Measurements from ENCODE around the gene BEST4. TPM values are rescaled to one million over a fixed set of nuclear protein-coding genes. Genes with fewer than 3 reads are reported as not detected.

Gene BEST4
- total and polyA plus RNA-seq, 2 of the 13 experiments (the other 11 are each of a cell fraction or from before 2014, with no cell fraction given), result 0.77 to 1.4 TPM

DNA sequence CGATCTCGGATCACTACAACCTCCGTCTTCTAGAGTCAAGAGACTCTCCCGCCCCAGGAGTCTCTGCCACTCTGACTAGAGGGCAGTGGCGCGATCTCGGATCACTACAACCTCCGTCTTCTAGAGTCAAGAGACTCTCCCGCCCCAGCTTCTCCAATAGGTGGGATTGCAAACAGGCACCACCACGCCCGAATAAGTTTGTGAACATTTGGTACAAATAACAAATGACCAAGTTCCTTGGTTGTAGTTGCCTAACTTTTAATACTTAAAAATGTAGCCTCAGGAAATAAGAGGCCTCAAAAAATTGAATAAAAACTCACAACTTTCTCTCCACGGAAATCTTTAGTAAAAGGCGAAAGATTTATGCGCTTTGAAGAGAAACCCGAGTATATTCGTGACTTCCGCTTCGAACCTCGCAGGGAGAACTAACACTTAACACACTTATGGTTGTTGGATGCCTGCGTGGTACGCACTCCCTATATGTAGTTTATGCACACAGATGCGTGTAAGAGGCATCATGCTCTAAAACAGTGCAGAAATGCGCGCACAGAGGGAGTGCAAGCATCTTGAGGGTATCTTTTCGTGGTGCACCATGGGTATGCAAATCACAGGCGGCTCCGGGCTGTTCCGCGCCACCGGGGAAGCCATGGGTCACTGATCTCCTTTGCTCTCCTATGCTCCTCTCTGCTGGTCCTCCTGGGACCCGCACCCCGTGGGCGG, 31.8 kb upstream of the BEST4 start (continued):
- TF ChIP-seq ARNTL (CRISPR knock-in tag; IDR thresholded peaks at IDR 0.05) (peak; percentile 76), SMAD1 (CRISPR knock-in tag; IDR thresholded peaks at IDR 0.05; ENCODE audit: borderline replicate concordance, low read depth) (no peak), DZIP1 (CRISPR knock-in tag; IDR thresholded peaks at IDR 0.05) (0 out of 2 replicates have a peak, but pooled peaks have one; percentile 18), PITX1 (CRISPR knock-in tag; IDR thresholded peaks at IDR 0.05) (peak; percentile 75), SSRP1 (CRISPR knock-in tag; IDR thresholded peaks at IDR 0.05) (peak; percentile 97), ZNF367 (CRISPR knock-in tag; IDR thresholded peaks at IDR 0.05; ENCODE audit: borderline replicate concordance) (no peak), NKX3-1 (CRISPR knock-in tag; IDR thresholded peaks at IDR 0.05) (peak; percentile 18; the same call in 1 of the 2 replicates), POLR2G (IDR thresholded peaks at IDR 0.05; ENCODE audit: low read depth, low read length) (peak; percentile 100), NAIF1 (CRISPR knock-in tag; IDR thresholded peaks at IDR 0.05; ENCODE audit: borderline replicate concordance) (peak; percentile 76), CCAR2 (optimal IDR thresholded peaks at IDR 0.05; ENCODE audit: low read depth, low read length) (no peak), DMTF1 (CRISPR knock-in tag; IDR thresholded peaks at IDR 0.05) (peak; percentile 87; the same call in 1 of the 2 replicates), TMF1 (CRISPR knock-in tag; IDR thresholded peaks at IDR 0.05; ENCODE audit: low read depth) (no peak), ZNF83 (CRISPR knock-in tag; IDR thresholded peaks at IDR 0.05; ENCODE audit: borderline replicate concordance) (no peak), TBX2 (CRISPR knock-in tag; IDR thresholded peaks at IDR 0.05; ENCODE audit: borderline replicate concordance) (peak; percentile 26), ZBTB20 (CRISPR knock-in tag; IDR thresholded peaks at IDR 0.05; ENCODE audit: borderline replicate concordance, low read depth) (peak; percentile 83; the same call in 1 of the 2 replicates), SP140L (CRISPR knock-in tag; IDR thresholded peaks at IDR 0.05; ENCODE audit: borderline replicate concordance) (peak; percentile 45; the same call in 1 of the 2 replicates), CENPT (CRISPR knock-in tag; IDR thresholded peaks at IDR 0.05; ENCODE audit: low read depth) (no peak), ZNF607 (CRISPR knock-in tag; IDR thresholded peaks at IDR 0.05; ENCODE audit: borderline replicate concordance) (0 out of 2 replicates have a peak, but pooled peaks have one; percentile 1), NONO (IDR thresholded peaks at IDR 0.05) (no peak), NONO (CRISPR knock-in tag; conservative IDR thresholded peaks at IDR 0.05) (peak; percentile 98), SP1 (IDR thresholded peaks at IDR 0.05) (no peak), SP1 (CRISPR knock-in tag; IDR thresholded peaks at IDR 0.05) (no peak; the same call in 1 of the 2 replicates), TSC22D2 (CRISPR knock-in tag; IDR thresholded peaks at IDR 0.05; ENCODE audit: borderline replicate concordance) (peak; percentile 56; the same call in 1 of the 2 replicates), POLR2A (IDR thresholded peaks at IDR 0.05; ENCODE audit: insufficient read depth in 1 of 2, low read depth in 2 of 2, low read length in 2 of 2) (peak in 1 of 2 experiments; percentile 100; a peak in 2 of 4 replicates), ZNF713 (CRISPR knock-in tag; IDR thresholded peaks at IDR 0.05) (no peak), DR1 (CRISPR knock-in tag; IDR thresholded peaks at IDR 0.05) (peak; percentile 96), NCOA2 (CRISPR knock-in tag; IDR thresholded peaks at IDR 0.05) (peak; percentile 64), GABPB1 (CRISPR knock-in tag; IDR thresholded peaks at IDR 0.05) (peak; percentile 61)

Measured in HepG2 (cell line).